Spleen (tissue), 11 donors: ENCODE results near the gene PACRG. TPM values are rescaled to one million over a fixed set of nuclear protein-coding genes. Genes with fewer than 3 reads are reported as not detected.

Experiments
- DNase-seq: peaks from one replicate; pipeline ENCODE4 v3.0.0-alpha.2; 2020
- H3K27ac ChIP-seq, 8 donors: fragments of 200-600 bp; sonication (generic) in 7 of 8; 1 replicate in 4 of 8; 2 replicates in 4 of 8; pipeline versions ENCODE4 v1.5.0 to v1.8.0; 2016 to 2021; ENCODE audit warnings: inconsistent platforms in 4 of 8, mild to moderate bottlenecking in 4 of 8, moderate library complexity in 1 of 8
- H3K27me3 ChIP-seq, 7 donors: fragments of 200-600 bp; sonication (generic) in 6 of 7; replicated peaks in 1 of 7; 1 replicate in 4 of 7; 2 replicates in 3 of 7; pipeline versions ENCODE4 v1.5.0 to v1.8.0; 2016 to 2021; ENCODE audit warnings: inconsistent platforms in 3 of 7, mild to moderate bottlenecking in 1 of 7
- H3K36me3 ChIP-seq, 6 donors: fragments of 200-600 bp; sonication (generic) in 5 of 6; 1 replicate in 4 of 6; 2 replicates in 2 of 6; pipeline versions ENCODE4 v1.5.0 to v1.8.0; 2016 to 2021; ENCODE audit warnings: inconsistent platforms in 2 of 6
- H3K4me1 ChIP-seq, 6 donors: fragments of 200-600 bp; sonication (generic) in 5 of 6; 1 replicate in 3 of 6; 2 replicates in 3 of 6; pipeline versions ENCODE4 v1.5.0 to v1.8.0; 2016 to 2021; ENCODE audit warnings: inconsistent platforms in 3 of 6
- H3K4me3 ChIP-seq, 8 donors: fragments of 200-600 bp; sonication (generic) in 7 of 8; 1 replicate in 4 of 8; 2 replicates in 4 of 8; pipeline versions ENCODE4 v1.5.0 to v1.8.0; 2016 to 2021; ENCODE audit warnings: inconsistent platforms in 4 of 8, mild to moderate bottlenecking in 4 of 8, moderate library complexity in 2 of 8
- H3K9me3 ChIP-seq, 8 donors: fragments of 200-600 bp; sonication (generic) in 7 of 8; 1 replicate in 4 of 8; 2 replicates in 4 of 8; pipeline versions ENCODE4 v1.5.0 to v1.8.0; 2016 to 2021; ENCODE audit warnings: inconsistent platforms in 4 of 8
- CTCF ChIP-seq, 11 experiments: fragments of 200-600 bp in 7 of 11; fragments of 450-650 bp in 4 of 11; sonication (generic) in 4 of 11; IDR thresholded peaks in 8 of 11; conservative IDR thresholded peaks in 3 of 11; 1 replicate in 7 of 11; 2 replicates in 4 of 11; pipeline versions ENCODE4 v1.4.0 to v1.8.0; 2016 to 2021; ENCODE audit warnings: antibody characterized with exemption in 11 of 11, inconsistent platforms in 4 of 11, mild to moderate bottlenecking in 1 of 11
- POLR2A ChIP-seq, 3 donors: fragments of 450-650 bp; IDR thresholded peaks; one replicate each; pipeline ENCODE4 v1.5.1; 2017; ENCODE audit warnings: antibody characterized with exemption in 3 of 3, mild to moderate bottlenecking in 1 of 3
- POLR2AphosphoS5 ChIP-seq, 3 donors: sonication (generic); formaldehyde crosslinking; IDR thresholded peaks; one replicate each; pipeline ENCODE4 v1.5.1; 2017; ENCODE audit warnings: antibody characterized with exemption in 3 of 3
- WGBS, 5 donors: extraction: QIAGEN DNeasy Blood & Tissue Kit in 3 of 5; methylation state at CpG; one replicate each; pipeline versions ENCODE4 v1.1.5 to v1.1.7; 2013 to 2018; 5-methylcytosine and 5-hydroxymethylcytosine counted together
- intact Hi-C: fragments of 100-400 bp; cut with DNase I; formaldehyde crosslinking; loops from one replicate; pipeline ENCODE4 v1.15.0; 2023; ENCODE audit warnings: low total_unique reads
- polyA plus RNA-seq, 3 donors: library from polyadenylated mRNA; stranded (reverse); fragments of 200-250 nt; gene quantifications; one replicate each; pipeline ENCODE4 v1.2.1, GENCODE V29; 2013
- total RNA-seq, 7 donors: library from RNA; depleted of rRNA in 3 of 7; stranded (reverse); fragments of >200 nt in 3 of 7; fragmentation: NEBNext Ultra II Directional in 4 of 7; extraction: Animal tissue kit (Norgen Biotek cat#: 25700) in 4 of 7; gene quantifications; one replicate each; pipeline versions ENCODE4 v1.1.0 to v1.2.1, GENCODE V29; 2016 to 2021
- donor health status: healthy with polysubstance abuse.
- donor health status: DM: no; HTN: no; CAD: no; lungs with moderate emphysema.
- donor health status: DM: no; HTN: no; CAD: no.
- donor health status: Bipolar disorder and iron deficiency.
- donor health status: healthy.
- donor health status: DM: no; HTN: no; CAD: no.
- donor health status: DM: yes; HTN: yes; CAD: no.

PACRG gene
- total and polyA plus RNA-seq, 10 donors: 0.32 to 2.0 (median 1.0) TPM; not detected in 5

GRCh38 chr6:163063561-163063960 lies 335.8 kb downstream of the PACRG start:
- Histone ChIP-seq H3K36me3 (no peaks in the 10 kb centered on the region), H3K4me3 (no peak overlapping the region), H3K9me3 (peaks cover 0 to 11% (median 3%) of the 10 kb centered on the region in 8 donors), H3K4me1 (no peaks in the 10 kb centered on the region), H3K27ac (no peak overlapping the region), H3K27me3 (no peaks in the 10 kb centered on the region)
- 88 to 92% (median 91%) methylated on average over 6 of the region's 6 CpGs for WGBS, 5 donors
- TF ChIP-seq POLR2AphosphoS5 (IDR thresholded peaks at IDR 0.05) (no peak), CTCF (IDR thresholded peaks at IDR 0.05 in 8 of 11, conservative IDR thresholded peaks at IDR 0.05 in 3 of 11) (no peak), POLR2A (IDR thresholded peaks at IDR 0.05) (no peak)
- intact Hi-C loops: no loop called here
- no peak for DNase-seq

GRCh38 chr6:163064397-163064796 lies 336.6 kb downstream of the PACRG start:
- DNase-seq: no peak
- H3K9me3 ChIP-seq: peaks cover 0 to 5% (median under 1%) of the 10 kb centered on the region in 8 donors
- no peaks in the 10 kb centered on the region for H3K4me1 ChIP-seq
- no peak overlapping the region for H3K4me3 ChIP-seq
- TF ChIP-seq CTCF (IDR thresholded peaks at IDR 0.05 in 8 of 11, conservative IDR thresholded peaks at IDR 0.05 in 3 of 11) (no peak), POLR2A (IDR thresholded peaks at IDR 0.05) (no peak), POLR2AphosphoS5 (IDR thresholded peaks at IDR 0.05) (no peak)
- no peaks in the 10 kb centered on the region for H3K27me3 ChIP-seq
- H3K27ac ChIP-seq: no peak overlapping the region
- intact Hi-C loops: no loop called here
- H3K36me3 ChIP-seq: no peaks in the 10 kb centered on the region
- 85 to 90% (median 87%) methylated on average over 5 of the region's 5 CpGs for WGBS, 5 donors

GRCh38 chr6:163066200-163066599 lies 338.4 kb downstream of the PACRG start:
- H3K4me1 ChIP-seq: no peaks in the 10 kb centered on the region
- no peaks in the 10 kb centered on the region for H3K36me3 ChIP-seq
- no peak for DNase-seq
- H3K4me3 ChIP-seq: no peak overlapping the region
- no peaks in the 10 kb centered on the region for H3K27me3 ChIP-seq
- intact Hi-C loops: no loop called here
- H3K9me3 ChIP-seq: no peaks in the 10 kb centered on the region
- WGBS, 5 donors: 86 to 93% (median 92%) methylated on average over 3 of the region's 3 CpGs
- TF ChIP-seq POLR2AphosphoS5 (IDR thresholded peaks at IDR 0.05) (no peak), POLR2A (IDR thresholded peaks at IDR 0.05) (no peak), CTCF (IDR thresholded peaks at IDR 0.05 in 8 of 11, conservative IDR thresholded peaks at IDR 0.05 in 3 of 11) (no peak)
- no peak overlapping the region for H3K27ac ChIP-seq

GRCh38 chr6:163077134-163077533 lies 349.4 kb downstream of the PACRG start:
- 77 to 91% (median 85%) methylated on average over 8 of the region's 8 CpGs for WGBS, 5 donors
- Histone ChIP-seq H3K9me3 (no peaks in the 10 kb centered on the region), H3K4me1 (no peaks in the 10 kb centered on the region), H3K36me3 (no peaks in the 10 kb centered on the region), H3K27me3 (no peaks in the 10 kb centered on the region), H3K4me3 (no peak overlapping the region), H3K27ac (no peak overlapping the region)
- intact Hi-C loops: no loop called here
- no peak for TF ChIP-seq CTCF (IDR thresholded peaks at IDR 0.05 in 8 of 11, conservative IDR thresholded peaks at IDR 0.05 in 3 of 11)
- TF ChIP-seq POLR2A (IDR thresholded peaks at IDR 0.05): no peak
- no peak for TF ChIP-seq POLR2AphosphoS5 (IDR thresholded peaks at IDR 0.05)
- DNase-seq: no peak
